KMS-11 (cell line): ENCODE measurements around the gene LACTB.

Experiments
- H2AFZ ChIP-seq: fragments of 200-600 bp; sonication (generic); 2 replicates; pipeline ENCODE4 v1.6.1; 2016; ENCODE audit warnings: antibody characterized with exemption, mixed run types, low read depth
- H3K27ac ChIP-seq: fragments of 200-600 bp; sonication (generic); 2 replicates; pipeline ENCODE4 v1.6.1; 2016; ENCODE audit warnings: mild to moderate bottlenecking, mixed run types
- H3K27me3 ChIP-seq: fragments of 200-600 bp; sonication (generic); 2 replicates; pipeline ENCODE4 v1.6.1; 2017; ENCODE audit warnings: mild to moderate bottlenecking, low read depth, mixed run types, moderate library complexity; ENCODE audit not compliant: insufficient read depth
- H3K36me3 ChIP-seq: fragments of 200-600 bp; sonication (generic); 2 replicates; pipeline ENCODE4 v1.6.1; 2017; ENCODE audit warnings: mild to moderate bottlenecking, mixed run types; ENCODE audit not compliant: insufficient read depth
- H3K4me1 ChIP-seq: fragments of 200-600 bp; sonication (generic); 2 replicates; pipeline ENCODE4 v1.6.1; 2016; ENCODE audit warnings: mild to moderate bottlenecking, low read depth, mixed run types; ENCODE audit not compliant: poor library complexity, severe bottlenecking
- H3K4me2 ChIP-seq: fragments of 200-600 bp; sonication (generic); 2 replicates; pipeline ENCODE4 v1.7.0; 2016; ENCODE audit warnings: mild to moderate bottlenecking, mixed run types
- H3K4me3 ChIP-seq: fragments of 200-600 bp; sonication (generic); IDR thresholded peaks from 2 replicates; pipeline ENCODE4 v1.6.1; 2017; ENCODE audit warnings: low read depth, low read length, mixed read lengths; ENCODE audit not compliant: insufficient read depth
- H3K79me2 ChIP-seq: fragments of 200-600 bp; sonication (generic); 2 replicates; pipeline ENCODE4 v1.6.1; 2016; ENCODE audit warnings: low read depth, mixed run types; ENCODE audit not compliant: insufficient read depth
- H3K9ac ChIP-seq: fragments of 200-600 bp; sonication (generic); 2 replicates; pipeline ENCODE4 v1.6.1; 2016; ENCODE audit warnings: mild to moderate bottlenecking, mixed run types
- H4K20me1 ChIP-seq: fragments of 200-600 bp; sonication (generic); 2 replicates; pipeline ENCODE4 v1.6.1; 2016; ENCODE audit warnings: mild to moderate bottlenecking, mixed run types; ENCODE audit not compliant: insufficient read depth
- TF ChIP-seq, protein P1 (sequence below): fragments of 200-600 bp; sonication (generic); conservative IDR thresholded peaks from 2 replicates; pipeline ENCODE4 v1.6.1; 2017; ENCODE audit warnings: low read depth, mild to moderate bottlenecking, antibody characterized with exemption, low read length, moderate library complexity, mixed read lengths

The LACTB gene

DNA sequence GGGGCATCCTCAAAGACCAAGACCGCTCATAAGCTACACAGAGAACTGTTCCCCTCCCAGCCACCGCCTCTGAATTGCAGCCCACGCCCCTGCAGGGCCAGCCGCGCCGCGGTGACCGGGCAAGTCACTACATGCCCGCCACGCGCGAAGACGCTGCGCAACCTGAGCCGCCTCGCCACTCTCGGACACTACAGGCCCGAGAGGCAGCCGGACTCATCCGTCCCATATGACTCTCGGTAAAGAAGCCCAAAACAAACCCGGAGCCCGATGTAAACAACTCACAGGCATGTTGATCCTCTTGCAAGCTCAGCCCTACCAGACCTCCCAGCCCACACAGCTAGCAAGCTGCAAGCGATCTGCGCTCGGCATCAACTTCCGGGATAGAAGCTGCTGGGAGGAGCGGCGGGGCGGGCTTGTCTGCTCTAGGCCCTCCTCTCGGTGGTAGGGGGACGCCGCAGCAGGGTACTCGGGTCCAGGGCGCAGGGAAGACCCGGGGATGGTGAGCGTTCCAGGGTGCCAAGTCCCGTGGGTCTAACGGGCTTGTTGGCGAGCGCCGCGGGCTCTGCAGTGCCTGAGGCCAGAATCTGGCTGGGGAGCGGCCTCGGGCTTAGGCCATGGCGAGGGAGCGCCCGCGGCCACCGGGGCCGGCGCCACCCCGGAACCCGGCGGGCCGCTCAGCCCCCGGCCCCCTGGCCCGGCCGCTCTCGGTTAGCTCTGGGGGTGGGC lies 35.6 kb downstream of the LACTB start, which contains the start of gene RPS27L:
RPS27L (minus strand) TSS at position 360 of the 726 bp plus-strand sequence; CDS start at position 288, 72 bp downstream.
- H3K79me2 ChIP-seq = peaks cover 10% of the 10 kb centered on the region; the same call in 1 of the 2 replicates
- peaks cover 11% of the 10 kb centered on the region for H3K4me1 ChIP-seq
- no peaks in the 10 kb centered on the region for H3K27me3 ChIP-seq
- no peaks in the 10 kb centered on the region for H4K20me1 ChIP-seq
- no peak within 1 kb of the TSS for H3K4me3 ChIP-seq
- TF ChIP-seq, protein P1, sequence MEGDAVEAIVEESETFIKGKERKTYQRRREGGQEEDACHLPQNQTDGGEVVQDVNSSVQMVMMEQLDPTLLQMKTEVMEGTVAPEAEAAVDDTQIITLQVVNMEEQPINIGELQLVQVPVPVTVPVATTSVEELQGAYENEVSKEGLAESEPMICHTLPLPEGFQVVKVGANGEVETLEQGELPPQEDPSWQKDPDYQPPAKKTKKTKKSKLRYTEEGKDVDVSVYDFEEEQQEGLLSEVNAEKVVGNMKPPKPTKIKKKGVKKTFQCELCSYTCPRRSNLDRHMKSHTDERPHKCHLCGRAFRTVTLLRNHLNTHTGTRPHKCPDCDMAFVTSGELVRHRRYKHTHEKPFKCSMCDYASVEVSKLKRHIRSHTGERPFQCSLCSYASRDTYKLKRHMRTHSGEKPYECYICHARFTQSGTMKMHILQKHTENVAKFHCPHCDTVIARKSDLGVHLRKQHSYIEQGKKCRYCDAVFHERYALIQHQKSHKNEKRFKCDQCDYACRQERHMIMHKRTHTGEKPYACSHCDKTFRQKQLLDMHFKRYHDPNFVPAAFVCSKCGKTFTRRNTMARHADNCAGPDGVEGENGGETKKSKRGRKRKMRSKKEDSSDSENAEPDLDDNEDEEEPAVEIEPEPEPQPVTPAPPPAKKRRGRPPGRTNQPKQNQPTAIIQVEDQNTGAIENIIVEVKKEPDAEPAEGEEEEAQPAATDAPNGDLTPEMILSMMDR = no peak
- no peaks in the 10 kb centered on the region; the same call in 1 of the 2 replicates for H3K36me3 ChIP-seq
- peak within 1 kb of the TSS; percentile 84 for H3K4me2 ChIP-seq
- peak within 1 kb of the TSS; percentile 80 for H3K9ac ChIP-seq
- H2AFZ ChIP-seq = peak within 1 kb of the TSS; percentile 97
- H3K27ac ChIP-seq = peak within 1 kb of the TSS; percentile 81

DNA sequence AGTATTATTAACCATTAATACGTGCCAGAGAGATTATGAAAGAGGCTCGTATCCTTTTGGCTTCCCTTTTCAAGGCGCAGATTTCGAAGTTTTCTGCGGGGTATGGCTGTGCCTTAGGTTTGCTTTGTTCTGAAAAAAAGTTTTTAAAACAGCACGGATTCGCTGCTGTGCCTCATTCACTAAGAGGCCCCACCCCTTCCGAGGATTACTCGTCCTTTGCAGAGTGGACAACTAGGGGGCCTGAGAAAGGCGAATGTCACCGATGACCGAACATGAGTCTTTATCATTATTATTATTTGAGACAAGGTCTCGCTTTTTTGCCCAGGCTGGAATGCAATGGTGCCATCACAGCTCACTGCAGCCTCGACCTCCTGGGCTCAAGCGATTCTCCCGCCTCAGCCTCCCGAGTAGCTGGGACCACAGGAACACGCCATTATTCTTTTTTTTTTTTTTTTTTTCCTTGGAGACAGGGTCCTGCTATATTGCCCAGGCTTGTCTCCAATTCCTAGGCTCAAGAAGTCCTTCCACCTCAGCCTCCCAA lies 36.3 kb downstream of the LACTB start:
- H3K4me3 ChIP-seq = no peak overlapping the region
- TF ChIP-seq, protein P1 = no peak
- peak overlapping the region; percentile 80 for H3K9ac ChIP-seq

DNA sequence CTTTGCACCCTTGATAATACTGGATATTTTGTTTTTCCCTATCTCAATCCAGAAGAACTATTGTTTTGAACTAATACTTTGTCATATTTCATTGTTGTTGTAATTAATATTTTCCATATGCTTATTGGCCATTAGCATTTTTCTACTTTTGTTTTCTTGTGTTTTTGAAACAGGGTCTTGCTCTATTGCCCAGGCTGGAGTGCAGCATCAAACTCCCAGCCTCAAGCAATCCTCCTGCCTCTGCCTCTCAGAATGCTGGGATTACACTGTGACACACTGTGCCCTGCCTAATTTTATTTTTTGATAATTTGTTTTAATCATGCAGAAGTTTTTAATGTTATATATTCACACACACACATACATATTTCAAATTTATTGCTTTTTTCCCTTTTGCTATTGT lies 39.0 kb downstream of the LACTB start:
- H3K4me1 ChIP-seq = peaks cover 7% of the 10 kb centered on the region
- no peaks in the 10 kb centered on the region for H4K20me1 ChIP-seq
- no peak overlapping the region for H3K27ac ChIP-seq
- no peak overlapping the region for H2AFZ ChIP-seq
- no peak overlapping the region for H3K9ac ChIP-seq
- TF ChIP-seq, protein P1 = no peak
- no peak overlapping the region for H3K4me3 ChIP-seq
- peaks cover 9% of the 10 kb centered on the region; the same call in 1 of the 2 replicates for H3K79me2 ChIP-seq
- no peaks in the 10 kb centered on the region for H3K36me3 ChIP-seq
- H3K4me2 ChIP-seq = no peak overlapping the region
- H3K27me3 ChIP-seq = no peaks in the 10 kb centered on the region

More for the DNA sequence above, 36.3 kb downstream of the LACTB start:
- Histone ChIP-seq H3K79me2 (peaks cover 10% of the 10 kb centered on the region; the same call in 1 of the 2 replicates), H3K27me3 (no peaks in the 10 kb centered on the region), H3K36me3 (no peaks in the 10 kb centered on the region; the same call in 1 of the 2 replicates), H3K27ac (peak overlapping the region; percentile 81), H3K4me1 (peaks cover 11% of the 10 kb centered on the region), H2AFZ (peak overlapping the region; percentile 97), H3K4me2 (peak overlapping the region; percentile 84), H4K20me1 (no peaks in the 10 kb centered on the region)

DNA sequence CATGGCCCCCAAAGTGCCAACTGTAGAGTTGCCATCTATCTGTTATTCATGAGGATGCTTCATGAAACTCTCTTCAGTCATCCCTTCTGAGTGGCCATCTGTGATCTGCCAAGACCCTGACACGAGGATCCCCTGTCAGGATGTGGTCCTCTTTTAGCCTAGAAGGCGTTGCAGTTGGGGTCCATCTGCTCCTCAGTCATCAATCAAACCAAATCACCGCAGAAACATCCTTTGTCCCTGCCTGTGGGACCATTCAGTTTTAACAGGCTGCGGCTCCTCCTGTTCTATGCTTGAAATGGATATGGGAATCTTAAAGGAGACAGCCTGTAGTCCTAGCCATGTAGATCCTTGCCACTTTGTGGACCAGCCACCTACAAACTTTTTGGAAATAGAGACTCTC lies 41.6 kb downstream of the LACTB start:
- Histone ChIP-seq H3K27me3 (no peaks in the 10 kb centered on the region), H2AFZ (no peak overlapping the region), H3K79me2 (no peaks in the 10 kb centered on the region), H3K27ac (no peak overlapping the region), H3K36me3 (no peaks in the 10 kb centered on the region), H4K20me1 (no peaks in the 10 kb centered on the region), H3K4me1 (no peaks in the 10 kb centered on the region), H3K9ac (no peak overlapping the region), H3K4me3 (no peak overlapping the region), H3K4me2 (no peak overlapping the region)
- TF ChIP-seq, protein P1 = no peak
